CD4-positive, alpha-beta T cell treated with Interferon gamma for 1 hour (primary cell): ENCODE data around the gene TMEM101.
A peak's percentile ranks its signal among the peaks of the same experiment; 100 is the strongest.
"Not testable (repeated sequence)": the region's sequence is repeated elsewhere in the genome, so short reads cannot be mapped to it uniquely, and the experiment has no call there.

Source experiments
- DNase-seq: peaks from one replicate; pipeline ENCODE4 v3.0.0-alpha.2; 2020

The TMEM101 gene

GRCh38 chr17:44023545-44024270 lies 8.9 kb upstream of the TMEM101 start:
- DNase-seq = no peak

GRCh38 chr17:44022246-44022645 lies 7.5 kb upstream of the TMEM101 start:
- DNase-seq = no peak

- DNase-seq = not testable (repeated sequence)
Measured at GRCh38 chr17:44021227-44021626, 6.5 kb upstream of the TMEM101 start.

GRCh38 chr17:44014133-44014436 lies 678 bp downstream of the TMEM101 start:
- no peak for DNase-seq

- DNase-seq = no peak
Measured at GRCh38 chr17:44012874-44013273, 1.9 kb downstream of the TMEM101 start.

- DNase-seq = no peak
Measured at GRCh38 chr17:44012391-44012790, 2.4 kb downstream of the TMEM101 start.

GRCh38 chr17:44011876-44012275 lies 2.9 kb downstream of the TMEM101 start:
- DNase-seq = no peak

GRCh38 chr17:44010966-44011647 lies 3.7 kb downstream of the TMEM101 start:
- DNase-seq = no peak

- no peak for DNase-seq
Measured at GRCh38 chr17:44008205-44008909, 6.4 kb downstream of the TMEM101 start.

- DNase-seq = no peak
Measured at GRCh38 chr17:44007346-44008204, 7.2 kb downstream of the TMEM101 start.

- peak; percentile 97 for DNase-seq
Measured at GRCh38 chr17:44006598-44007345, 8.0 kb downstream of the TMEM101 start.

GRCh38 chr17:44006272-44006597 lies 8.5 kb downstream of the TMEM101 start:
- no peak for DNase-seq

- peak; percentile 40 for DNase-seq
Measured at GRCh38 chr17:44005527-44006271, 9.1 kb downstream of the TMEM101 start.

GRCh38 chr17:44004761-44005526 lies 9.8 kb downstream of the TMEM101 start:
- no peak for DNase-seq

GRCh38 chr17:44004077-44004760 lies 10.5 kb downstream of the TMEM101 start, which contains the start of gene NAGS:
TSS of gene NAGS (plus strand) at chr17:44004622. CDS start at chr17:44004664, 42 bp downstream.
- peak; percentile 15 for DNase-seq

GRCh38 chr17:44002141-44002848 lies 12.5 kb downstream of the TMEM101 start:
- no peak for DNase-seq

- no peak for DNase-seq
Measured at GRCh38 chr17:44001461-44001920, 13.3 kb downstream of the TMEM101 start.

- DNase-seq = no peak
Measured at GRCh38 chr17:44000871-44001460, 13.8 kb downstream of the TMEM101 start.
